ENCODE data around the gene C16orf86.
"Not testable (repeated sequence)": the region's sequence is repeated elsewhere in the genome, so short reads cannot be mapped to it uniquely, and the experiment has no call there.

C16orf86 gene

DNA sequence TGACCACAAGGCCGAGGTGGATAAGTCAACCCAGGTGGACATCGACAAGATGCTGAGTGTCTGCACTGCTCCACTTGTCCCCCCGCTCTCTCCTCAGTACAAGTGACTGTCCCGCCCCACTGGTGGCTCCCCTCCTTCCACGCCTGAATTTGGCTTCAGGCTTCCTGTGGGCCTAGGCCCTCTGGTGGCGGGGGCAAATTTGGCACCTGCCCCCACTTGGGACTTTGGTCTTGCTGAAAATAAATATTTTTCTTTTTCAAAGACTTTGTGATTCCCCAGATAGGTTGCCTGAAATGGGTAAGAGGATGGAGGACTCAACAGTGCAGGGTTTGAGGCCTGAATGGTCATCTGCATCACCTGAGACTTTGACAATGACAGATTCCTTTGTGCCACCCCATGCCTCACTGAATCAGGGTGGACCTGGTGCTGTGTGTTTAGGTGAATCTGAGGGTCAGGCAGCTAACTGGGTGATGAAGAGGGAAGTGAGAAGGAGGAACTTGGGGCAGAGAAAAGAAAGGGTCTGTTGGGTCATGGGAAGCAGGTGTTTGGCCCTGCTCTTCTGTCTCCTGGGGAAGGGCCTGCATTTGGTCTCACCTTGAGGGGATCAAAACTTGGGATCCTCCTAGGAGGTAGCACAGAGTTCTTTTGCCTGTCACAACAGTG is 2.0 kb downstream of the C16orf86 start:
- DNase-seq: no peak

DNA sequence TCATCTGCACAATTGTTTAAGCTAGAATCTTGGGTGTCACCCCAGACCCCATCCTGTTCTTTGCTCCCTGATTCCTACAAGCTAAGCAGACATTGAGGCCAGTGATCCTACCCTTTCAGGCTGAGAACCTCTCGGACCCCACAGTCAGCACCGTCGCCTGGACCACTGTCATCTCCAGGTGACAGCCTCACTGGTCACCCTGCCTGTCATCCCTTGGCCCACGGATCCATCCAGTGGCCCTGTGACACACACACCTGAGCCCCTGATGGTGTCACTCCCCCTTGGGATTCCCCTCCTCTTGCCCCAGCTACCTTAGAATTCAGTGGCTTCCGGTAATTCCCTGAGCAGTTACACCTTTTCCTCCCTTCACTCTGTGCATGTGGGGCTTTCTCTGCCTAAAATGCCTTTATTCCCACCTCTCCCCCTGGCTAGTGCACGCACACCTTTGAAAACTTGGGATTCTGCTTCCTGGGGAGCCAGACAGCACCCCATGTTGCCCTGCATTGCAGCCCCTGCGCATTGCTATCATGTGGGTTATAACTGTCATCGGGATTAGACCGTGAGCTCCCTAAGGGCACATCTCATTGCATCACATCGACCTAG is 3.0 kb downstream of the C16orf86 start:
- no peak for DNase-seq

DNA sequence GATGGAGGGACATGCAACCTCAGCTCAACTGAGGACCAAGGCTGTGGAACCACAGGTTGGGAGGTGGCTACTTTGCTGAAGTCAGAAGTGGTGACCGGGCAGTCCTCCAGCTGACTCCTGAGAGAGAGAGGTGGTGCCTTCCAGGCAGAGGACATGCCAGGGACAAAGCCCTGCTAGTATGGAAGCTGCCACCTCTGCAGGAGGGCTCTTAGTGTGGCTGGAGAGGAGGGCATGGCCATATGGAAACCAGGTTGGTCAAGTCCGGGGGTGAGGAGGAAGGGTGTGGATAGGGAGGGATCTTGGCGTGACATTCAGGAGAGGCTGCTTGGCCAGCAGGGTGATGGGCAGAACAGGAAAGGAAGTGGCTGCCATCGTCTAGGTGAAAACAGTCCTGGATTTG is 5.7 kb downstream of the C16orf86 start:
- DNase-seq: no peak

DNA sequence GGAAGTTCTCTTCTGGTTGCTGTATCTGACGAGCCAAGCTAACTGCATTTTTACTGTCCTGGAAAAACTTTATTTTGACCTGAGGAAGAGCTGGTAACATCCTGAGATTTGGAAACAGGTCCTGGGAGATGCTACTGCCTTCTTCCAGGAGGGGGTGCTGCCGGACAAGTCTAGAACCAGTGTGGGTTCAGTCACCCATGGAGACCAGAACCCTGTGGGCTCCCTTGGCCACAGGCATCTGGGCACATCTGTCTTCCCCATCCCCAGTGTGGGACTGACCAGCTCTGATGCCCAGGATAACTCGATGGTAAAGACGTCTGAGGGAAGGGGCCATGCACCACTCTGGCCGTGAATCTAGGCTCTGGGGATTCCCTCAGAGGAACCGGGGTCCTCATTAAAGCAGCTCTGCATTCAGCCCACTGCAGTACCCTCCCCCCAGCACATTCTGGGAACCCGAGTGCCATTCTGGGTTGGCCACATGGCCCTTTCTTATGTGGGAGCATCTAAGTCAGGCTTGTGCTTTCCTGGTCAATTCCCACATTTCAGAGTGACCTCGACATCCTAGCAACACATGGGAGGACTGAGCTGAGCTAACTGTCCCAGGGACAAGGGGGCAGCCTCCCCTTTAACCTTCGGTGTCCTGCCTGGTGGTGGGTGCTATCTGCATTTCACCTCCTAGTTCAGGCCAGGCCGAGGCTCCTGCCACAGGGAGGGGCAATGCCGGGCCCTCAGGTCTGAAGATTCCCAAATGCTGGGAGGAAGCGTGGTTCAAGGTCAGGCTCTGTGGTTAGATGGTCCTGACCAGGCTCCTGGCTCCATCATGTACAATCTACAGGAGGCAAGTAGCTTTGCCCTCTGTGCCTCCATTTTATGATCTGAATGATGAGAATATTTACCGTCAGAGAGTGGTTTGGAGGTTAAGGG is 6.4 kb downstream of the C16orf86 start:
- DNase-seq: peak; percentile 44

DNA sequence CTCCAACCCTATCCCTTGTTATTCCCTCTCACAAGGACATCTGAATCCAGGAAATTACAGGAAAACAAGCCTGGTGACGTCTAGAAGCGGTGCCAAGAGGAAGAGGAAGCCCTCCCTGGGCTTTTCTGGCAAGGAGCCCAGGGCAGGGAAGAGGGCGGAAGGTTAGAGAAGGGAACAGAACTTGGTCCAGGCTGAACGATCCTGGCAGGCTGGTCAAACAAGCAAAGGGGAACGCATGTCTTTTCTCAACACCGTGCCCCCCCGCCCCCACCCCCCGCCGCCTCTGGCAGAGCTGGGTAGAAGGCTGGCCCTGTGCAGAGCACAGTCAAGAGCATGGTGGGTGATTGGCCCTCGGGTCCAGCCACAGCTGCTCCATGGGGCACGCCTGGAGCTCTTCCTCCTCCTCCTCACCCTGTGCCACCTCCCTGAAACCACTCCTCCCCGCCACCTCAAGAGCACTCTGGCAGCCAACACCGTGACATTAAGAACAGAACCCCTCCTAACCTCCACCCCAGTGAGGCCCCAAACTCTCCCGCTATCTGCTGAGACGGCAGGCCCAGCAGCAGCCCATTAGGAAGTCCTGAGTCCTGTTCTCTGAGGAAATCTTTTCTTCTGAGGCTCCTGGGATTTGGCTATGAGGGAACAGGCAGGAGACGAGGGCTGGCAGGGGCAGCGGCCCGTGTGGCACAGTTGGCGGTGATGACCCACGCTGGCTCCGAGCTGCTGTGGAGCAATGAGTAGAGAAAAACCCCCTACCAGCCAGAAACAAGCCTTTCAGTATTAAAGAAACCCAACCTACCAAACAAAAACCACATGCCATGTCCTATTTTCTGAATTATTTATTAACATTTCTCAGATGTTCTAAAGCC is 7.3 kb downstream of the C16orf86 start:
- no peak for DNase-seq

DNA sequence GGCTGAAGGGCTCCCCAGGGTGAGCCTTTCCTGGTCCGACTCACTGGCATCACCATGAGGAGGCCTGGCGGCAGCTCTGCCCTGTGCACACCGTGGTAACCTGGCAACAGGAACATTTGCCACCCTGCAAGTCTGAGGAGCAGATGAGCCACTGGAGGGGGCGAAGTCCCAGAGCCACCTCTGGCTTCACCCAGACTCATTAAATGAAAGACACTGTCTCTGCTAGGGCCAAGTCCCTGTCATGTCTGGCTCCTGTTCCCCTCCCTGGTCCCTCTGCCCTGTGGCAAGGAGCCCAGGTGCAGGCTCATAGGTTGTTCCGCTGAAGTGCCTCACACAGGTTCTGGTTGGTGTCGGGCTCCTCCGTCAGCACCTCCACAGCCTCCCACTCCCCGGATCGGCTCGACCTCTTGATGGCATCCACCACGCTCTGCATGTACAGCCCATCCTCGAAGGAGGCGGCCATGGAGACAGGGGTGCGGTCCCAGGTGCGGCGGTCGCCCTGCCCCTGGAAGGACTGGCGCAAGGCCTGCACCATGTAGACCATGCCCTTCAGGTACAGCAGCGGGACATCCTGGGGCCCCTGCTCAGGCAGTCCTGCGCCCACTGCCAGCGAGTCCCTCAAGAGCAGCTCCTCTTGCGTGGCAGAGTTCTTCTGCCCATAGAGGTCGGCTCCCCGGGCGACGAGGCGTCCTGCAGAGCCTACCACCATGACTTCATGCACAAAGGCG is 8.4 kb downstream of the C16orf86 start:
- DNase-seq: no peak

DNA sequence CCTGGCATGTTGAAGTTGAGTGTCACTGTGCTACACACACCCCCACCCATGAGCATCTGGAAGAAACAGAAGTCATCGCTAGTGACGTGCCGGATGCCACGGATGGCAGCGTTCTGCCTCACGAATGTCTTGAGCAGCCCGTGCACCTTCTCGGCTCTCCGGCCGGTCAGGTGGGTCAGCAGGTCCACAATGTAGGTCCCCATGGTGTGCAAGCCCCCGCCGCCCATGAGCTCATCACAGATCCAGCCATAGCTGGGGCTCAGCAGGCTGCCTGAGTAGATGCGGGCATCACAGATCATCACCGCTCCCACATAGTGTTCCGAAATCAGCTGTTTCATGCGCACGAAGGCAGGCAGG is 8.9 kb downstream of the C16orf86 start:
- no peak for DNase-seq

DNA sequence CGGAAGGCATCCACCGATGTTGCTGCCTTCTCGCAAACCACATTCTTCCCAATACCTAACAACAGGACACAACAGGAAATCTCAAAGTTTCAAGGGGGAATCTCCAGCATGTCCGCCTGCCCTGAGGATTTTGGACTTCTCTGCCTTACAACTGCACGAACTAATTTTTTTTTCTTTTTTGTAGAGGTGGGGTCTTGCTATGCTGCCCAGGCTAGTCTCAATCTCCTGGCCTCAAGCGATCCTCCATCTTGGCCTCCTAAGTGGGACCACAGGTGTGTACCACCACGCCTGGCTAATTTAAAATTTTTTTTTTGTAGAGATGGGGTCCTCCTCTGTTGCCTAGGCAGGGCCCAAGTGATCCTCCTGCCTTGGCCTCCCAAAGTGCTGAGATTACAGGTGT is 9.4 kb downstream of the C16orf86 start:
- DNase-seq: no peak

DNA sequence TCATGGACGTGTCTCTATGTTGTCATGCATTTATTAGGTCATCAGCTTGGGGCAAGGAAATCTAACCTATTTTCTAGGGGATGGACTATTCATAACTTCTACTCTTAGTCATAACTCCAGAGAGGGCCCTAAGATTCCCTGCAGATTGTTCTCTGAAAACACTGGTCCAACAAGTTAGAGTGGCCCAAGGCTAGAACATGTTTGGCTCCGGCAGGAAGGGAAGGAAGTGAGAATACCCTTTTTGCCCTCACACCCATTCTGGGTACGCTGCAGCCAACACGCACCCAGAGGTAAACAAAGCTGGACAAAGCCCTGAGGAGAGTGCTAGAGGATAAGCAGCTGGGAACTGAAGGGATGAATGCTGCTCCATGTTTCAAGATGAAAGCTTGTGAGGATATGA is 9.9 kb downstream of the C16orf86 start:
- no peak for DNase-seq

DNA sequence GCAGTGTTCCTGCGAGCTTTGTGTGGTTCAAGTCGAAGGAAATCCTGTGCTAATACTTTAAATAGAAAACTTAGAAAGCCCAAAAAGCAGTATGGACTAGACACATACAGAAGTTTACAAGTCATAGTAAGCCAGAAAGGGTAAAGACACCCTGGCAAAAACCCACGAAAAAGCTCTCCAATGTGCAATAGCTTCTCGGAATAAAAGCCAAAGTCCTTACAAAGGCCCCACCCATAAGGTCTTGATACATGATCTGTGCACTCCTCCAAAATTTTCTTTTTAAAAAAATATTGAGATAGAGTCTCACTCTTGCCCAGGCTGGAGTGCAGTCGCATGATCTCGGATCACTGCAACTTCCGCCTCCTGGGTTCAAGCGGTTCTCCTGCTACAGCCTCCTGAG is 10.3 kb downstream of the C16orf86 start:
- no peak for DNase-seq

DNA sequence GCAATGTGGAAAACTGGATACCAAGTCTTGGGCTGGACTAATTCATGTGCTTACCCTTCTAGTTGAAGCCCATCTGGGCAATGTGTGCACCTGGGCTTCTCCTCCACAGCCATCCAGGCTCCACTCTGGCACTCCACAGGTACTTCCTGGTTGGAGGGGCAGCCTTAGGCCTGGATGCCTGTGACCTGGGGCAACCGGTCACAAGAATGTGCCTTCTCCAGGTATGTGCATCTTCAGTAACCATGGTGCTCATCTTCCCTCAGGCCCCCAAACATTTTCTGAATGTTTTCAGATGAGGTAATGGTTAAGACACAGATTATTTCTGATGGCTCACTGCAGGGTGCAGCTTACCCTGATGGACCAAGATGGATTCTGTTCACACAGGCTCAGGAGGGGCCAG is 11.1 kb downstream of the C16orf86 start:
- no peak for DNase-seq

DNA sequence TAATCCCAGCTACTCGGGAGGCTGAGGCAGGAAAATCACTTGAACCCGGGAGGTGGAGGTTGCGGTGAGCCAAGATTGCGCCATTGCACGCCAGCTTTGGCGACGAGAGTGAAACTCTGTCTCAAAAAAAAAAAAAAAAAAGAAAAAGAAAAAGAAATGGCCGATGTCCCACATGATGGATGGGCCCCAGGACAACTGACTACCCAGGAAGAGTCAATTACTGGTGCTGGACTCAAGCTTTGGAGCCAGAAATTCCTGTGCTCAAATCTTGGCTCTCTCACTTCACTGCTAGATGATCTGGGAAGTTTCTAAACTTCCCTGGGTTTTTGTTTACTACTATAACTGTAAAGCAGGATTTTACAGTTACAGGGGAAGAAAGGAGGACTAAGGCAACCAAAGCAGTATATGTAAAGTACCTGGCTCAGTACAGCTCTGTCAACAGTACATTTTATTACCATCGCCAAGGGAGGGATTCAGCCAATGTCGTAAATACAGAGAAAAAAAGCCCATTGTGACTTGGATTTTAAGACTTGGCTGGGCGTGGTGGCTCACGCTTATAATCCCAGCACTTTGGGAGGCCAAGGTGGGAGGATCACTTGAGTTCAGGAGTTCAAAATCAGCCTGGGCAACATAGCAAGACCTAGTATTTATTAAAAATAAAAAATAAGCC is 11.9 kb downstream of the C16orf86 start:
- no peak for DNase-seq

DNA sequence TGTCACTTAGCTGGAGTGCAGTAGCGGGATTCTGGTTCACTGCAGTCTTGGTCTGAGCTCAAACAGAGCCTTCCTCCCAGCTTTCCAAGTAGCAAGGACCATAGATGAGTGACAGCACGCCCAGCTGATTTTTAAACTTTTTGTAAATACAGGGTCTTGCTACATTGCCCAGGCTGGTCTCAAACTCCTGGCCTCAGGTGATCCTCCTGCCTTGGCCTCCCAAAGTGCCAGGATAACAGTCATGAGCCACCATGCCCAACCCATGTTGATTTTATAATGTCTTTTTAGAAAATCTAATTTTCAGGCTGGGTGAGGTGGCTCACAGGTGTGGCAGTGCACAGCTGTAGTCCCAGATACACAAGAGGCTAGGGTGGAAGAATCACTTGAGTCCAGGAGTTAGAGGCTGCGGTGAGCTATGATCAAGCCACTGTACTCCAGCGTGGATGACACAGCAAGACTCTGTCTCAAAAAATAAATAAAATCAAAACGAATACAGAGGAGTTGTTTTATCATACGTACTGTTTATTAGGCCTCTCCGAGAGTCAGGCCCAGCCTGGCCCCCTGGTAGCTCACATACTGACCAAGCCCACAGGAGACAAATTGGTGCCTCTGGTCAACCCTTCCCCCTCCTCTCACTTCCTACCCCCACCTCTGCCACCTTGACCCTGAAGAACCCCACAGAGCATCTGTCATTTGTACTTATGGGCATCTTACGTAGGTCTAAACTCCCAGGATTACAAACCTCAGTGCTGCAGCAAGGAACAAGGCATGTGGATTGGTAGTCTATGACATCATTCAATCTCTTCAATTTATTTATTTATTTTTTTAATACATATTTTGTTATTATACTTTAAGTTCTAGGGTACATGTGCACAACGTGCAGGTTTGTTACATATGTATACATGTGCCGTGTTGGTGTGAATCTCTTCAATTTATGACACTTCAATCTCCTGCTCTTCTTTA is 13.6 kb downstream of the C16orf86 start:
- no peak for DNase-seq

DNA sequence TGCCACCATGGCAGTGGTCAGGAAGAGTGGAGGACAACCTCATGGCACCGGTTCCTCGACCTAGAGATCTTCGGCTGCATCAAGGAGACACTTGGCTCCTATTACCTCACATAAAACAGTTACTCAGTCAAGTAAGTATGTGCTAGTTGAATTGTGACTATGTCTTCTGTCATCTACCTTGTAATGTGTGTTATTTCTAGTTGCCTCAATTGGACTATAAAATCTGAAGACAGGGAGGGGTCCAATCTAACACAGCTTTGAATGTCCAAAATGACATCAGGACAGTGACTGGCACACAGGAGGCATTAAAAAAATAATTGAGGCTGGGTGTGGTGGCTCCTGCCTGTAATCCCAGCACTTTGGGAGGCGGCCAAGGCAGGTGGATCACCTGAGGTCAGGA is 17.2 kb downstream of the C16orf86 start:
- DNase-seq: no peak

DNA sequence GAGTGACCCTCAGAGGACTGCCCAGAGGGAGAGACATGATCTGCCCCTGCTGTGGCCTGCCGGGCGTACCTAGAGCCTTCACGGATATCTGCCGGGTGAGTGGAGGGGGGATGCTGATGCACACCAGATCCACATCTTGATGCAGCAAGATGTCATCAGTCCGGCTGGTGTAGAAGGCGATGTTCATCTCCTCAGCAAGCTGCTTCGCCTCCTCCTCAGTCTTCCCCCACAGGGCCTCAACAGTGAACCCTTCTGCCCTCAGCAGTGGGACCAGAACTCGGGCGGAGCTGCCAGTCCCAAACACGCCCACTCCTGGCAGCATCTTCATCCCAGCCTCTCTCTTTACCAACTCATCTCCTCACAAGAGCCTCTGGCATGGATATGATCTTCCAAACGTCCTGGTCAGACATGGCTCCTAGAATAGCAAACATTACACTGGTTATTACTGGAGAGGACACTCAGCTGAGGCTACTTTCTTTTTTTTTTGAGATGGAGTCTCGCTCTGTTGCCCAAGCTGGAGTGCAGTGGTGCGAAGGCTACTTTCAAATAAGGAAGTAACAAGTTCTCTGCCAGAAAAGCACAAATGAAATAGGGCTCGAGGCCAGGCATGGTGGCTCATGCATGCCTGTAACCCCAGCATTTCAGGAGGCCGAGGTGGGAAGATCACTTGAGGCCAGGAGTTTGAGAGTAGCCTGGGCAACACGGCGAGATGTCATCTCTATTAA is 18.9 kb downstream of the C16orf86 start:
- DNase-seq: no peak

DNA sequence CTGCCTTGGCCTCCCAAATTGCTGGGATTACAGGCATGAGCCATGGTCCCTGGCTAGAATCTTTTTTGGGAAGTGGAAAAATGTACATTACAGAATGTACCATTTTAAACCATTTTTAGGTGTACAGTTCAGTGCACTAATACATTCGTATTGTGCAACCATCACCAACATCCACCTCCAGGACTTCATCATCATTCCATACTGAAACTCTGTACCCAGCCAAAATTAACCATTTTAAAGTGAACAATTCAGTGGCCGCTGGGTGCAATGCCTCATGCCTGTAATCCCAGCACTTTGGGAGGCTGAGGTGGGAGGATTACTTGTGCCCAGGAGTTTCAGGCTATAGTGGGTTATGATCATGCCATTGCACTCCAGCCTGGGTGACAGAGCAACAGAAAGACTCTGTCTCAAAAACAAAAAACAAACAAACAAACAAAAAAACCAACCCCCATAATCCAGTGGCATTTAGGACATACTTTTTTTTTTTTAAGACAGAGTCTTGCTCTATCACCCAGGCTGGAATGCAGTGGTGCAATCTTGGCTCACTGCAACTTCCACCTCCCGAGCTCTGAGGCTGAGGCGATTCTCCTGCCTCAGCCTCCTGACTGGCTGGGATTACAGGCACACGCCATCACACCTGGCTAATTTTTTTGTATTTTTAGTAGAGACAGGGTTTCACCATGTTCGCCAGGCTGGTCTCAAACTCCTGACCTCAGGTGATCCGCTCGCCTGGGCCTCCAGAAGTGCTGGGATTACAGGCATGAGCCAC is 27.1 kb downstream of the C16orf86 start:
- not testable (repeated sequence) for DNase-seq

DNA sequence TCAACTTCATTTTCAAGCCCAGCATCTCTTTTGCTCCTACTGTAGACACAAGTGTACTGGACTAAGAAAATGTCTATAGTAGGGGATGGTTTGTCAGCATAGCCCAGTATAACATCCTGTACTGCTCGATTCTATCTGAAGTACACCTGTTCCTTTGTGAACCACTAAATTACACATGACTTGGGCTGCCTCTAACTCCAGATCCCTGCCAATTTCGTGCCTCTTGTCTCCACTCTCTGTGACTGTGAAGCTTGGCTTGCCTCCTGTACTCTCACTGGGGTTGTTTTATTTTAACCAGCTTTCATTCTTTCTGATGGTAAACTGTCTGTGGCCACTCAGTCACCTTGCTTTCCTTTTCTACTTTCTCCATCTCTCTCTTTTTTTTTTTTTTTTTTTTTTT is 28.0 kb downstream of the C16orf86 start:
- no peak for DNase-seq

DNA sequence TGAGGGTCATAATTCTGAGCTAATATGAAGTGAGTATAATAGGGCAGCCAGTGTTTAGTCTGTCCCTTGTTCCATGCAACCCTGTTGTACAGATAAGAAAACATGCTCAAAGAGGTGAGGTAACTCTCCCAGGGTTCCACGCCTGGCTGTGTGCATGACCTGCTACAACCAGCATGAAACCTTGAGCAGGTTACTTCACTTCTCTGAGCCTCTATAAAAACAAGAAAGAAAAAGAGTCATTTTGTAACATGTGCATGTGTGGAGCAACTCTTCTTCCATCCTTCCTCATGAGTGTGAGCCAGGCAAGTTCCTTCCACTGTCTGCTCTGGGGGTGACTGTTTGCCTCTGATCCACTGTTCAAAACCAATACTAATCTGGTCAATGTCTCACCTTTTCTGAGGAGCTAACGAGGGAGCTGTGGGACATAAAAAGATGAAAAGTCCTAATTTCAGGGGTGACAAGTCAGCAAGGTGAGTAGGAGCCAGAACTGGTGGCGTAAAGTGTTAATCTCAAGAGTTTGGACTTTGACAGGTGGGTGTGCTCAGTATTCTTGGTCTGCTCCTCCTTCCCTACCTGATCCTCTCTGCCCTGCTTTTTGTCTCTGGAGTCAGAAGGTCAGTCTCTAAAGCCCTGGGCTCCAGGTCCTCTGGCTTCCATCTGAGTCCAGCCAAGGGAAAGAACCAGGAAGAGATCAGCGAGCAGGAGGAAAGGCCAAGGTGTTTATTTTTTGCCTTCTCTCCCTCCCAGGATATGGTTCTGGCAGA is 31.0 kb downstream of the C16orf86 start:
- DNase-seq: no peak
